HepG2 (cell line): Measurements from ENCODE around the gene MCF2L. TPM values are rescaled to one million over a fixed set of nuclear protein-coding genes. Genes with fewer than 3 reads are reported as not detected.

ENCODE experiments used
- ATAC-seq: fragments of 200-7000 bp; cut with Tn5 transposase; 3 replicates; pipeline ENCODE4 v1.9.1; 2020; ENCODE audit warnings: mild to moderate bottlenecking, moderate library complexity
- BruUV-seq: library from RNA; stranded (reverse); fragments of 400-500 nt; replicated peaks from 2 replicates; lab custom pipeline; 2021; lab: Mats Ljungman, UMichigan
- CTCF ChIA-PET: fragments of 300-600 bp; formaldehyde crosslinking; extraction: SDS; loops from one replicate; lab custom pipeline; 2021; ENCODE audit warnings: low total read pairs, inconsistent platforms, low intra/inter-chr PET ratio; lab: Yijun Ruan, JAX
- POLR2A ChIA-PET: fragments of 350-600 bp; sonication (Branson Sonifier 250); formaldehyde crosslinking; loops from one replicate; lab custom pipeline; 2020; ENCODE audit warnings: antibody characterized with exemption, inconsistent platforms; lab: Yijun Ruan, JAX
- DNase-seq: peaks from one replicate; pipeline ENCODE4 v3.0.0-alpha.2; 2015; ENCODE audit warnings: low spot score
- FAIRE-seq: peaks from 3 replicates; lab custom pipeline; 2011; peaks lifted over from hg19 to GRCh38; lab: Jason Lieb, UNC
- H2AFZ ChIP-seq: one replicate; pipeline ENCODE4 v1.6.1; 2011; ENCODE audit warnings: low read length, inconsistent platforms
- H3K27ac ChIP-seq: fragments of 300-600 bp; 3 replicates; pipeline ENCODE4 v1.8.0; 2011; ENCODE audit warnings: mixed run types, mild to moderate bottlenecking, mixed read lengths, low read length, inconsistent platforms; ENCODE audit not compliant: insufficient read depth; ENCODE audit errors: extremely low read length
- H3K27me3 ChIP-seq, 2 experiments: fragments of 200-600 bp in 1 of 2; 2 replicates in 1 of 2; 3 replicates in 1 of 2; pipeline versions ENCODE4 v1.6.0 to v1.8.0; 2011; ENCODE audit warnings: low read length in 2 of 2, mild to moderate bottlenecking in 2 of 2, moderate library complexity in 2 of 2, inconsistent platforms in 1 of 2; ENCODE audit not compliant: insufficient read depth in 2 of 2, control insufficient read depth in 1 of 2
- H3K36me3 ChIP-seq, 2 experiments: fragments of 200-600 bp in 1 of 2; replicated peaks in 1 of 2; 2 replicates in 1 of 2; 3 replicates in 1 of 2; pipeline versions ENCODE4 v1.5.1 to v1.8.0; 2011; ENCODE audit warnings: low read length in 2 of 2, inconsistent platforms in 1 of 2; ENCODE audit not compliant: insufficient read depth in 2 of 2, control insufficient read depth in 1 of 2
- H3K4me1 ChIP-seq: 2 replicates; pipeline ENCODE4 v1.5.1; 2012; ENCODE audit warnings: low read length, inconsistent platforms; ENCODE audit not compliant: insufficient read depth
- H3K4me2 ChIP-seq: 2 replicates; pipeline ENCODE4 v1.6.0; 2011; ENCODE audit warnings: low read depth, low read length, inconsistent platforms
- H3K4me3 ChIP-seq, 3 experiments: fragments of 200-600 bp in 1 of 3; sonication (generic), shearing (Covaris generic) in 1 of 3; replicated peaks in 1 of 3; 2 replicates each; pipeline ENCODE4 v1.5.1; 2011 to 2016; ENCODE audit warnings: low read length in 3 of 3, inconsistent platforms in 2 of 3, low read depth in 2 of 3, mild to moderate bottlenecking in 2 of 3, control low read depth in 1 of 3, mixed read lengths in 1 of 3; ENCODE audit not compliant: insufficient read depth in 1 of 3
- H3K79me2 ChIP-seq: one replicate; pipeline ENCODE4 v1.6.1; 2011; ENCODE audit warnings: low read length, inconsistent platforms; ENCODE audit not compliant: insufficient read depth
- H3K9ac ChIP-seq: 2 replicates; pipeline ENCODE4 v1.6.0; 2011; ENCODE audit warnings: mild to moderate bottlenecking, low read depth, low read length, inconsistent platforms; ENCODE audit not compliant: insufficient read depth
- H3K9me3 ChIP-seq: 2 replicates; pipeline ENCODE4 v1.5.1; 2012; ENCODE audit warnings: mild to moderate bottlenecking, low read length
- H4K20me1 ChIP-seq: 2 replicates; pipeline ENCODE4 v1.6.0; 2011; ENCODE audit warnings: inconsistent platforms, mild to moderate bottlenecking, low read length, moderate library complexity; ENCODE audit not compliant: insufficient read depth
- CHD4 ChIP-seq: fragments of 200-600 bp; sonication (generic); IDR thresholded peaks from 2 replicates; pipeline ENCODE4 v1.7.0; 2017; ENCODE audit warnings: mild to moderate bottlenecking, low read length, borderline replicate concordance
- CREB1 ChIP-seq, 2 experiments: fragments of 450-650 bp in 1 of 2; IDR thresholded peaks; 2 replicates each; pipeline ENCODE4 v1.6.1; 2016 to 2017; ENCODE audit warnings: control low read depth in 1 of 2, mild to moderate bottlenecking in 1 of 2, missing compliant biosample characterization in 1 of 2, missing genetic modification characterization in 1 of 2
- HMG20B ChIP-seq: conservative IDR thresholded peaks from 2 replicates; pipeline ENCODE4 v1.6.1; 2016; ENCODE audit warnings: missing genetic modification reagents, missing compliant biosample characterization
- KDM2A ChIP-seq: sonication (generic); formaldehyde crosslinking; IDR thresholded peaks from 2 replicates; pipeline ENCODE4 v1.4.0; 2020; ENCODE audit warnings: low read depth, missing genetic modification reagents, borderline replicate concordance
- KMT2A ChIP-seq: sonication (generic); formaldehyde crosslinking; IDR thresholded peaks from 2 replicates; pipeline ENCODE4 v1.4.0; 2020; ENCODE audit warnings: missing genetic modification reagents
- MEIS1 ChIP-seq: sonication (generic); formaldehyde crosslinking; IDR thresholded peaks from 2 replicates; pipeline ENCODE4 v1.9.0; 2021; ENCODE audit warnings: mild to moderate bottlenecking, missing genetic modification reagents, moderate library complexity, borderline replicate concordance
- SIN3A ChIP-seq: IDR thresholded peaks from 2 replicates; pipeline ENCODE4 v1.6.1; 2011; ENCODE audit warnings: low read depth, mild to moderate bottlenecking, control low read depth, low read length, borderline replicate concordance
- SUZ12 ChIP-seq: fragments of 150-350 bp; IDR thresholded peaks from 2 replicates; pipeline ENCODE4 v1.6.1; 2014; ENCODE audit warnings: low read depth, low read length
- TBL1XR1 ChIP-seq: fragments of 150-350 bp; IDR thresholded peaks from 2 replicates; pipeline ENCODE4 v1.6.1; 2014; ENCODE audit warnings: borderline replicate concordance, low read length; ENCODE audit not compliant: partially characterized antibody
- THAP7 ChIP-seq: sonication (generic); formaldehyde crosslinking; IDR thresholded peaks from 2 replicates; pipeline ENCODE4 v1.8.1; 2023; ENCODE audit warnings: mild to moderate bottlenecking, missing genetic modification reagents
- ZNF280D ChIP-seq: sonication (generic); formaldehyde crosslinking; IDR thresholded peaks from 2 replicates; pipeline ENCODE4 v1.5.1; 2020; ENCODE audit warnings: mild to moderate bottlenecking, missing genetic modification reagents
- ZNF292 ChIP-seq: sonication (generic); formaldehyde crosslinking; IDR thresholded peaks from 2 replicates; pipeline ENCODE4 v1.8.1; 2022; ENCODE audit warnings: mild to moderate bottlenecking, low read depth, missing genetic modification reagents, borderline replicate concordance
- ZNF7 ChIP-seq: IDR thresholded peaks from 2 replicates; pipeline ENCODE4 v1.6.1; 2016; ENCODE audit warnings: missing biosample characterization, missing genetic modification reagents
- ZNF746 ChIP-seq: sonication (generic); formaldehyde crosslinking; IDR thresholded peaks from 2 replicates; pipeline ENCODE4 v1.8.0; 2022; ENCODE audit warnings: mild to moderate bottlenecking, missing genetic modification reagents
- WGBS: methylation state at CpG from one replicate; pipeline ENCODE4 v1.1.6; 2017; ENCODE audit warnings: low lambda C conversion rate; 5-methylcytosine and 5-hydroxymethylcytosine counted together
- in situ Hi-C: cut with HindIII; loops from 2 replicates; pipeline ENCODE4 v1.10.0; 2017; ENCODE audit warnings: low pct_unique_long_range_greater_than_20kb; ENCODE audit not compliant: extremely low pct_ligation_motif_present
- intact Hi-C: fragments of 100-400 bp; cut with micrococcal nuclease; formaldehyde crosslinking; loops from one replicate; pipeline ENCODE4 v1.10.0; 2022; ENCODE audit not compliant: unreplicated experiment
- polyA plus RNA-seq, 8 experiments: library from polyadenylated mRNA; depleted of rRNA in 3 of 8; stranded (reverse) in 7 of 8; unstranded in 1 of 8; fragments of >200 nt; fragmentation: Illumina TruSeq in 4 of 8; extraction: Trizol in 4 of 8; gene quantifications; 2 replicates each; pipeline versions ENCODE4 v1.2.1 to v1.2.3, GENCODE V29; 2011 to 2016; ENCODE audit warnings: low read depth in 4 of 8, missing spikeins in 1 of 8, mixed read lengths in 1 of 8; ENCODE audit not compliant: insufficient read depth in 1 of 8
- total RNA-seq, 5 experiments: library from RNA; depleted of rRNA; stranded (reverse); fragments of >200 nt; fragmentation: Illumina TruSeq; extraction: Trizol; gene quantifications; 2 replicates each; pipeline ENCODE4 v1.2.3, GENCODE V29; 2016; ENCODE audit warnings: low read depth in 1 of 5
- TF ChIP-seq, protein P1 (sequence below): sonication (generic); formaldehyde crosslinking; IDR thresholded peaks from 2 replicates; pipeline ENCODE4 v1.9.0; 2021; ENCODE audit warnings: mild to moderate bottlenecking, missing genetic modification reagents

MCF2L gene
- total and polyA plus RNA-seq, 2 of the 13 experiments (the other 11 are each of a cell fraction or from before 2014, with no cell fraction given) = 19.4 to 28.4 TPM

- no peaks in the 10 kb centered on the region for H4K20me1 ChIP-seq
- no peaks in the 10 kb centered on the region for H3K9me3 ChIP-seq
- 97% methylated on average over 18 of the region's 20 CpGs for WGBS
- BruUV-seq = no TSS peak
- DNase-seq = no peak
- POLR2A ChIA-PET = no interaction called here
- H3K4me2 ChIP-seq = no peak overlapping the region
- H3K27me3 ChIP-seq = no peaks in the 10 kb centered on the region
- ATAC-seq = no peak
- no peak overlapping the region for H2AFZ ChIP-seq
- no peak overlapping the region for H3K27ac ChIP-seq
- intact Hi-C loops = no loop called here
- no peak overlapping the region for H3K9ac ChIP-seq
- no peak for FAIRE-seq
- no peaks in the 10 kb centered on the region for H3K4me1 ChIP-seq
- no peak overlapping the region for H3K4me3 ChIP-seq
- CTCF ChIA-PET = no interaction called here
- no peaks in the 10 kb centered on the region for H3K79me2 ChIP-seq
- peaks cover 7 to 36% of the 10 kb centered on the region in 2 experiments for H3K36me3 ChIP-seq
- in situ Hi-C loops = no loop called here
- no peak for TF ChIP-seq ZNF7 (CRISPR knock-in tag)
- no peak for TF ChIP-seq MEIS1 (CRISPR knock-in tag)
- TF ChIP-seq TBL1XR1 = no peak
- TF ChIP-seq CHD4 = no peak
- TF ChIP-seq ZNF746 = no peak
- TF ChIP-seq KMT2A (CRISPR knock-in tag) = no peak
- no peak for TF ChIP-seq HMG20B (CRISPR knock-in tag)
- TF ChIP-seq THAP7 (CRISPR knock-in tag) = no peak
- no peak for TF ChIP-seq SUZ12
- no peak for TF ChIP-seq SIN3A
- TF ChIP-seq KDM2A (CRISPR knock-in tag) = no peak
- no peak for TF ChIP-seq CREB1 (IDR thresholded peaks at IDR 0.05)
- TF ChIP-seq CREB1 (CRISPR knock-in tag; IDR thresholded peaks at IDR 0.05) = no peak
- TF ChIP-seq ZNF292 (CRISPR knock-in tag) = no peak
- TF ChIP-seq ZNF280D = no peak
- TF ChIP-seq, protein P1, sequence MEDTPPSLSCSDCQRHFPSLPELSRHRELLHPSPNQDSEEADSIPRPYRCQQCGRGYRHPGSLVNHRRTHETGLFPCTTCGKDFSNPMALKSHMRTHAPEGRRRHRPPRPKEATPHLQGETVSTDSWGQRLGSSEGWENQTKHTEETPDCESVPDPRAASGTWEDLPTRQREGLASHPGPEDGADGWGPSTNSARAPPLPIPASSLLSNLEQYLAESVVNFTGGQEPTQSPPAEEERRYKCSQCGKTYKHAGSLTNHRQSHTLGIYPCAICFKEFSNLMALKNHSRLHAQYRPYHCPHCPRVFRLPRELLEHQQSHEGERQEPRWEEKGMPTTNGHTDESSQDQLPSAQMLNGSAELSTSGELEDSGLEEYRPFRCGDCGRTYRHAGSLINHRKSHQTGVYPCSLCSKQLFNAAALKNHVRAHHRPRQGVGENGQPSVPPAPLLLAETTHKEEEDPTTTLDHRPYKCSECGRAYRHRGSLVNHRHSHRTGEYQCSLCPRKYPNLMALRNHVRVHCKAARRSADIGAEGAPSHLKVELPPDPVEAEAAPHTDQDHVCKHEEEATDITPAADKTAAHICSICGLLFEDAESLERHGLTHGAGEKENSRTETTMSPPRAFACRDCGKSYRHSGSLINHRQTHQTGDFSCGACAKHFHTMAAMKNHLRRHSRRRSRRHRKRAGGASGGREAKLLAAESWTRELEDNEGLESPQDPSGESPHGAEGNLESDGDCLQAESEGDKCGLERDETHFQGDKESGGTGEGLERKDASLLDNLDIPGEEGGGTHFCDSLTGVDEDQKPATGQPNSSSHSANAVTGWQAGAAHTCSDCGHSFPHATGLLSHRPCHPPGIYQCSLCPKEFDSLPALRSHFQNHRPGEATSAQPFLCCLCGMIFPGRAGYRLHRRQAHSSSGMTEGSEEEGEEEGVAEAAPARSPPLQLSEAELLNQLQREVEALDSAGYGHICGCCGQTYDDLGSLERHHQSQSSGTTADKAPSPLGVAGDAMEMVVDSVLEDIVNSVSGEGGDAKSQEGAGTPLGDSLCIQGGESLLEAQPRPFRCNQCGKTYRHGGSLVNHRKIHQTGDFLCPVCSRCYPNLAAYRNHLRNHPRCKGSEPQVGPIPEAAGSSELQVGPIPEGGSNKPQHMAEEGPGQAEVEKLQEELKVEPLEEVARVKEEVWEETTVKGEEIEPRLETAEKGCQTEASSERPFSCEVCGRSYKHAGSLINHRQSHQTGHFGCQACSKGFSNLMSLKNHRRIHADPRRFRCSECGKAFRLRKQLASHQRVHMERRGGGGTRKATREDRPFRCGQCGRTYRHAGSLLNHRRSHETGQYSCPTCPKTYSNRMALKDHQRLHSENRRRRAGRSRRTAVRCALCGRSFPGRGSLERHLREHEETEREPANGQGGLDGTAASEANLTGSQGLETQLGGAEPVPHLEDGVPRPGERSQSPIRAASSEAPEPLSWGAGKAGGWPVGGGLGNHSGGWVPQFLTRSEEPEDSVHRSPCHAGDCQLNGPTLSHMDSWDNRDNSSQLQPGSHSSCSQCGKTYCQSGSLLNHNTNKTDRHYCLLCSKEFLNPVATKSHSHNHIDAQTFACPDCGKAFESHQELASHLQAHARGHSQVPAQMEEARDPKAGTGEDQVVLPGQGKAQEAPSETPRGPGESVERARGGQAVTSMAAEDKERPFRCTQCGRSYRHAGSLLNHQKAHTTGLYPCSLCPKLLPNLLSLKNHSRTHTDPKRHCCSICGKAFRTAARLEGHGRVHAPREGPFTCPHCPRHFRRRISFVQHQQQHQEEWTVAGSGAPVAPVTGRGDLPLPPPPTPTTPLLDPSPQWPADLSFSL (CRISPR knock-in tag) = no peak
Observed at GRCh38 chr13:113042456-113042855, 73.4 kb downstream of the MCF2L start.
